GM19043 (cell line): Measurements from ENCODE around the gene PES1.
"Not testable (repeated sequence)": the region's sequence is repeated elsewhere in the genome, so short reads cannot be mapped to it uniquely, and the experiment has no call there.

Experiments used
- ATAC-seq: cut with Tn5 transposase; IDR thresholded peaks from one replicate; pipeline ENCODE4 v1.9.1; 2021; ENCODE audit warnings: low read depth; ENCODE audit not compliant: unreplicated experiment

Gene PES1

GRCh38 chr22:30556388-30556787 is 35.3 kb downstream of the PES1 start:
- ATAC-seq: no peak

- no peak for ATAC-seq
Observed at GRCh38 chr22:30555282-30556210, 36.2 kb downstream of the PES1 start.

- ATAC-seq: no peak
Observed at GRCh38 chr22:30553971-30554370, 37.7 kb downstream of the PES1 start.

GRCh38 chr22:30552719-30553118 is 39.0 kb downstream of the PES1 start:
- ATAC-seq: no peak

- ATAC-seq: not testable (repeated sequence)
Observed at GRCh38 chr22:30551813-30552212, 39.9 kb downstream of the PES1 start.

GRCh38 chr22:30547188-30547587 is 44.5 kb downstream of the PES1 start:
- no peak for ATAC-seq

- no peak for ATAC-seq
Observed at GRCh38 chr22:30546616-30547015, 45.1 kb downstream of the PES1 start, which contains the start of gene SEC14L6. Gene SEC14L6 (minus strand): TSS chr22:30546741. CDS start chr22:30546682, 59 bp downstream.

GRCh38 chr22:30542811-30543188 is 48.9 kb downstream of the PES1 start:
- ATAC-seq: no peak

GRCh38 chr22:30541961-30542810 is 49.5 kb downstream of the PES1 start:
- no peak for ATAC-seq

- ATAC-seq: not testable (repeated sequence)
Observed at GRCh38 chr22:30541511-30541910, 50.2 kb downstream of the PES1 start.

GRCh38 chr22:30539368-30539767 is 52.3 kb downstream of the PES1 start:
- no peak for ATAC-seq

GRCh38 chr22:30538280-30538679 is 53.4 kb downstream of the PES1 start:
- no peak for ATAC-seq

GRCh38 chr22:30537083-30537731 is 54.5 kb downstream of the PES1 start:
- ATAC-seq: no peak

- no peak for ATAC-seq
Observed at GRCh38 chr22:30535182-30535581, 56.5 kb downstream of the PES1 start.

- ATAC-seq: no peak
Observed at GRCh38 chr22:30531651-30532608, 59.8 kb downstream of the PES1 start.

GRCh38 chr22:30526656-30527055 is 65.1 kb downstream of the PES1 start:
- no peak for ATAC-seq
